Keratinocyte (primary cell): ENCODE data around the gene BRD7. TPM values are rescaled to one million over a fixed set of nuclear protein-coding genes. Genes with fewer than 3 reads are reported as not detected.

Experiments
- DNase-seq: peaks from one replicate; pipeline ENCODE4 v3.0.0-alpha.2; 2011; ENCODE audit warnings: low read depth, missing footprints, low spot score
- FAIRE-seq: peaks from 2 replicates; lab custom pipeline; 2011; peaks lifted over from hg19 to GRCh38; lab: Jason Lieb, UNC
- H2AFZ ChIP-seq: 2 replicates; pipeline ENCODE4 v1.6.0; 2012; ENCODE audit warnings: low read length, control low read depth, inconsistent platforms; ENCODE audit not compliant: control insufficient read depth
- H3K27ac ChIP-seq: 2 replicates; pipeline ENCODE4 v1.5.1; 2011; ENCODE audit warnings: low read length; ENCODE audit not compliant: control insufficient read depth, insufficient read depth
- H3K27me3 ChIP-seq: 3 replicates; pipeline ENCODE4 v1.6.0; 2011; ENCODE audit warnings: low read length; ENCODE audit not compliant: control insufficient read depth, insufficient read depth; ENCODE audit errors: extremely low read depth
- H3K36me3 ChIP-seq, 2 experiments: 2 replicates in 1 of 2; 3 replicates in 1 of 2; pipeline ENCODE4 v1.5.1; 2011; ENCODE audit warnings: low read length in 2 of 2, mild to moderate bottlenecking in 1 of 2; ENCODE audit not compliant: control insufficient read depth in 2 of 2, insufficient read depth in 2 of 2; ENCODE audit errors: extremely low read depth in 1 of 2
- H3K4me1 ChIP-seq: 3 replicates; pipeline ENCODE4 v1.5.1; 2011; ENCODE audit warnings: low read length; ENCODE audit not compliant: control insufficient read depth, insufficient read depth; ENCODE audit errors: extremely low read depth
- H3K4me2 ChIP-seq: 3 replicates; pipeline ENCODE4 v1.6.0; 2011; ENCODE audit warnings: low read depth, low read length; ENCODE audit not compliant: control insufficient read depth, insufficient read depth; ENCODE audit errors: extremely low read depth
- H3K4me3 ChIP-seq, 3 experiments: fragments of 200-600 bp in 1 of 3; sonication (generic) in 1 of 3; 2 replicates in 2 of 3; 3 replicates in 1 of 3; pipeline ENCODE4 v1.5.1; 2011 to 2016; ENCODE audit warnings: low read length in 3 of 3, mild to moderate bottlenecking in 3 of 3, control low read depth in 2 of 3, inconsistent platforms in 1 of 3, low read depth in 1 of 3, mixed read lengths in 1 of 3, mixed run types in 1 of 3, moderate library complexity in 1 of 3; ENCODE audit not compliant: control insufficient read depth in 2 of 3, insufficient read depth in 2 of 3; ENCODE audit errors: extremely low read depth in 1 of 3
- H3K79me2 ChIP-seq: 2 replicates; pipeline ENCODE4 v1.6.0; 2012; ENCODE audit warnings: low read length; ENCODE audit not compliant: control insufficient read depth, insufficient read depth
- H3K9ac ChIP-seq: 3 replicates; pipeline ENCODE4 v1.6.0; 2011; ENCODE audit warnings: low read length; ENCODE audit not compliant: control insufficient read depth, insufficient read depth; ENCODE audit errors: extremely low read depth
- H3K9me1 ChIP-seq: 3 replicates; pipeline ENCODE4 v1.6.0; 2011; ENCODE audit warnings: low read length; ENCODE audit not compliant: control insufficient read depth, insufficient read depth; ENCODE audit errors: extremely low read depth
- H3K9me3 ChIP-seq: 2 replicates; pipeline ENCODE4 v1.5.1; 2012; ENCODE audit warnings: low read depth, low read length; ENCODE audit not compliant: control insufficient read depth
- H4K20me1 ChIP-seq: 3 replicates; pipeline ENCODE4 v1.6.0; 2011; ENCODE audit warnings: low read length; ENCODE audit not compliant: control insufficient read depth, insufficient read depth; ENCODE audit errors: extremely low read depth
- CTCF ChIP-seq, 3 experiments: IDR thresholded peaks in 1 of 3; conservative IDR thresholded peaks in 1 of 3; optimal IDR thresholded peaks in 1 of 3; 2 replicates in 2 of 3; 3 replicates in 1 of 3; pipeline versions ENCODE3 to v1.5.1; 2011; ENCODE audit warnings: low read length in 3 of 3, mild to moderate bottlenecking in 3 of 3, moderate library complexity in 2 of 3, control low read depth in 1 of 3, inconsistent platforms in 1 of 3; ENCODE audit not compliant: insufficient read depth in 2 of 3; ENCODE audit errors: extremely low read depth in 1 of 3
- EZH2 ChIP-seq: IDR thresholded peaks from one replicate; pipeline ENCODE4 v1.6.1; 2012; ENCODE audit warnings: inconsistent platforms, mild to moderate bottlenecking, low read length, moderate library complexity
- dilution Hi-C: fragments of 300-500 bp; cut with MboI; formaldehyde crosslinking; loops from one replicate; pipeline ENCODE4 v1.7.0; 2020; ENCODE audit warnings: low sequenced_read_pairs; ENCODE audit not compliant: extremely low pct_ligation_motif_present
- polyA plus RNA-seq, 5 experiments: library from polyadenylated mRNA; depleted of rRNA in 3 of 5; stranded (reverse) in 3 of 5; stranded (forward) in 1 of 5; unstranded in 1 of 5; fragments of >200 nt; gene quantifications; 1 replicate in 1 of 5; 2 replicates in 3 of 5; 3 replicates in 1 of 5; pipeline versions ENCODE4 v1.2.1 to v1.2.3, GENCODE V29; 2011 to 2012; ENCODE audit warnings: missing spikeins in 2 of 5, low read depth in 1 of 5, low replicate concordance in 1 of 5

The BRD7 gene
- polyA plus RNA-seq, 1 donor (not counting 4 experiments of a cell fraction or from before 2014, with no cell fraction given): 66.6 TPM

- Histone ChIP-seq H3K79me2 (no peaks in the 10 kb centered on the region), H3K4me1 (peaks cover under 1% of the 10 kb centered on the region), H2AFZ (no peak overlapping the region), H3K4me2 (no peak overlapping the region), H4K20me1 (no peaks in the 10 kb centered on the region), H3K27ac (no peak overlapping the region), H3K9me3 (no peaks in the 10 kb centered on the region), H3K27me3 (no peaks in the 10 kb centered on the region), H3K36me3 (peaks cover 0 to 22% of the 10 kb centered on the region in 2 experiments), H3K4me3 (no peak overlapping the region), H3K9ac (no peak overlapping the region), H3K9me1 (no peaks in the 10 kb centered on the region)
- dilution Hi-C loops: no loop called here
- TF ChIP-seq EZH2: no peak
- TF ChIP-seq CTCF (optimal IDR thresholded peaks at IDR 0.05 in 1 of 3, IDR thresholded peaks at IDR 0.05 in 1 of 3, conservative IDR thresholded peaks at IDR 0.05 in 1 of 3; ENCODE audit: extremely low read depth in 1 of 3, insufficient read depth in 2 of 3, low read length in 3 of 3): no peak
- no peak for FAIRE-seq
- DNase-seq: no peak
Observed at GRCh38 chr16:50290856-50291255, 77.9 kb downstream of the BRD7 start.

- FAIRE-seq (no peak), DNase-seq (no peak)
- TF ChIP-seq CTCF (optimal IDR thresholded peaks at IDR 0.05 in 1 of 3, IDR thresholded peaks at IDR 0.05 in 1 of 3, conservative IDR thresholded peaks at IDR 0.05 in 1 of 3; ENCODE audit: extremely low read depth in 1 of 3, insufficient read depth in 2 of 3, low read length in 3 of 3) (no peak), EZH2 (no peak)
- Histone ChIP-seq H3K79me2 (no peaks in the 10 kb centered on the region), H3K36me3 (peaks cover 0 to 20% of the 10 kb centered on the region in 2 experiments), H3K27me3 (no peaks in the 10 kb centered on the region), H3K27ac (no peak overlapping the region), H3K4me2 (no peak overlapping the region), H3K4me3 (no peak overlapping the region), H4K20me1 (no peaks in the 10 kb centered on the region), H3K9me3 (no peaks in the 10 kb centered on the region), H3K9me1 (no peaks in the 10 kb centered on the region), H3K4me1 (no peaks in the 10 kb centered on the region), H3K9ac (no peak overlapping the region), H2AFZ (no peak overlapping the region)
- dilution Hi-C loops: no loop called here
Observed at GRCh38 chr16:50289950-50290764, 78.6 kb downstream of the BRD7 start.
